Measurements from ENCODE around the gene ANAPC2.

The ANAPC2 gene

GRCh38 chr9:137188490-137189296, at the start of gene ANAPC2, which contains the start of gene SSNA1:
TSS of gene ANAPC2 (minus strand) at chr9:137188560. CDS start at chr9:137188532, 28 bp downstream.
TSS of gene SSNA1 (plus strand) at chr9:137188676. CDS start at chr9:137188727, 51 bp downstream.
- DNase-seq (ENCODE audit: low read depth, low spot score) = peak; percentile 89

- DNase-seq (ENCODE audit: low read depth, low spot score) = no peak
These were observed 48.6 kb upstream of the ANAPC2 start for GRCh38 chr9:137236936-137237421.

GRCh38 chr9:137236238-137236935, 48.0 kb upstream of the ANAPC2 start:
- no peak for DNase-seq (ENCODE audit: low read depth, low spot score)

GRCh38 chr9:137235424-137236237, 47.3 kb upstream of the ANAPC2 start:
- no peak for DNase-seq (ENCODE audit: low read depth, low spot score)

GRCh38 chr9:137234758-137235423, 46.5 kb upstream of the ANAPC2 start:
- DNase-seq (ENCODE audit: low read depth, low spot score) = no peak

- DNase-seq (ENCODE audit: low read depth, low spot score) = no peak
These were observed 45.8 kb upstream of the ANAPC2 start for GRCh38 chr9:137234055-137234697.

- DNase-seq (ENCODE audit: low read depth, low spot score) = no peak
These were observed 45.0 kb upstream of the ANAPC2 start for GRCh38 chr9:137233143-137233980.

GRCh38 chr9:137232510-137232909, 44.1 kb upstream of the ANAPC2 start:
- no peak for DNase-seq (ENCODE audit: low read depth, low spot score)

GRCh38 chr9:137232101-137232500, 43.7 kb upstream of the ANAPC2 start:
- DNase-seq (ENCODE audit: low read depth, low spot score) = no peak

GRCh38 chr9:137231372-137232039, 43.1 kb upstream of the ANAPC2 start:
- no peak for DNase-seq (ENCODE audit: low read depth, low spot score)

- no peak for DNase-seq (ENCODE audit: low read depth, low spot score)
These were observed 42.5 kb upstream of the ANAPC2 start, which contains the start of gene SLC34A3 for GRCh38 chr9:137230705-137231371. TSS of gene SLC34A3 (plus strand) at chr9:137230901. CDS start at chr9:137231703, 802 bp downstream.

- DNase-seq (ENCODE audit: low read depth, low spot score) = no peak
These were observed 41.7 kb upstream of the ANAPC2 start for GRCh38 chr9:137229903-137230704.

- DNase-seq (ENCODE audit: low read depth, low spot score) = no peak
These were observed 40.9 kb upstream of the ANAPC2 start for GRCh38 chr9:137228968-137229896.

- DNase-seq (ENCODE audit: low read depth, low spot score) = no peak
These were observed 40.2 kb upstream of the ANAPC2 start for GRCh38 chr9:137228506-137228967.

GRCh38 chr9:137227853-137228505, 39.6 kb upstream of the ANAPC2 start:
- no peak for DNase-seq (ENCODE audit: low read depth, low spot score)

All from brain pericyte (primary cell).